K562 (cell line): ENCODE results near the gene ARHGEF17. TPM values are rescaled to one million over a fixed set of nuclear protein-coding genes. Genes with fewer than 3 reads are reported as not detected.

ENCODE experiments used
- BHLHE40 ChIP-seq: IDR thresholded peaks from 2 replicates; pipeline ENCODE4 v1.6.1; 2011; ENCODE audit warnings: low read length, improper control_type of control experiment
- COPS2 ChIP-seq: fragments of 450-650 bp; conservative IDR thresholded peaks from 2 replicates; pipeline ENCODE4 v1.6.1; 2016; ENCODE audit warnings: mild to moderate bottlenecking, moderate library complexity
- FIP1L1 ChIP-seq: fragments of 200-400 bp; formaldehyde crosslinking; IDR thresholded peaks from 2 replicates; pipeline ENCODE4 v1.6.1; 2018; ENCODE audit warnings: mild to moderate bottlenecking, low read depth, low read length; ENCODE audit not compliant: poor library complexity, severe bottlenecking
- MAZ ChIP-seq, 2 experiments: fragments of 450-650 bp in 1 of 2; sonication (generic) in 1 of 2; formaldehyde crosslinking; IDR thresholded peaks in 1 of 2; conservative IDR thresholded peaks in 1 of 2; 2 replicates each; pipeline versions ENCODE4 v1.4.0 to v1.5.0; 2020; ENCODE audit warnings: mild to moderate bottlenecking in 1 of 2, missing genetic modification reagents in 1 of 2
- ZNF444 ChIP-seq: fragments of 250-450 bp; sonication (Bioruptor Pico); IDR thresholded peaks from 2 replicates; pipeline ENCODE4 v1.4.0; 2020; ENCODE audit warnings: mild to moderate bottlenecking, moderate library complexity
- polyA plus RNA-seq, 8 experiments: library from polyadenylated mRNA; depleted of rRNA in 4 of 8; stranded (reverse) in 5 of 8; unstranded in 3 of 8; fragments of >200 nt; fragmentation: Nextera tagmentation in 2 of 8; fragmentation: Illumina TruSeq in 1 of 8; extraction: Ambion mirVana in 2 of 8; extraction: Trizol in 1 of 8; gene quantifications; 2 replicates each; pipeline versions ENCODE4 v1.2.1 to v1.2.3, GENCODE V29; 2011 to 2014; ENCODE audit warnings: inconsistent platforms in 1 of 8, missing spikeins in 1 of 8
- total RNA-seq, 7 experiments: library from RNA; depleted of rRNA in 6 of 7; stranded (reverse); fragments of >200 nt in 6 of 7; fragmentation: Illumina TruSeq in 2 of 7; extraction: Trizol in 2 of 7; gene quantifications; 2 replicates each; pipeline versions ENCODE4 v1.2.1 to v1.2.3, GENCODE V29; 2011 to 2021; ENCODE audit warnings: low replicate concordance in 1 of 7
- TF ChIP-seq, protein P1 (sequence below): conservative IDR thresholded peaks from 2 replicates; pipeline ENCODE4 v1.6.1; 2011; ENCODE audit warnings: low read depth, mild to moderate bottlenecking, low read length; ENCODE audit not compliant: control insufficient read depth
- TF ChIP-seq, protein P2 (sequence below): fragments of 250-450 bp; sonication (Bioruptor Pico); IDR thresholded peaks from 2 replicates; pipeline ENCODE4 v1.5.0; 2020; ENCODE audit warnings: mild to moderate bottlenecking, borderline replicate concordance
- TF ChIP-seq, protein P3 (sequence below): sonication (generic); formaldehyde crosslinking; IDR thresholded peaks from 2 replicates; pipeline ENCODE4 v1.8.0; 2022; ENCODE audit warnings: missing genetic modification reagents, mild to moderate bottlenecking, borderline replicate concordance
- TF ChIP-seq, protein P4 (sequence below): fragments of 150-350 bp; conservative IDR thresholded peaks from 2 replicates; pipeline ENCODE4 v1.6.1; 2014; ENCODE audit warnings: low read length
- TF ChIP-seq, protein P5 (sequence below): fragments of 250-450 bp; sonication (Bioruptor Pico); IDR thresholded peaks from 2 replicates; pipeline ENCODE4 v1.4.0; 2020; ENCODE audit warnings: mild to moderate bottlenecking

ARHGEF17 gene
- total and polyA plus RNA-seq, 9 of the 15 experiments (the other 6 are each of a cell fraction or from before 2014, with no cell fraction given), result 0.04 to 0.68 (median 0.10) TPM; not detected in 2

DNA sequence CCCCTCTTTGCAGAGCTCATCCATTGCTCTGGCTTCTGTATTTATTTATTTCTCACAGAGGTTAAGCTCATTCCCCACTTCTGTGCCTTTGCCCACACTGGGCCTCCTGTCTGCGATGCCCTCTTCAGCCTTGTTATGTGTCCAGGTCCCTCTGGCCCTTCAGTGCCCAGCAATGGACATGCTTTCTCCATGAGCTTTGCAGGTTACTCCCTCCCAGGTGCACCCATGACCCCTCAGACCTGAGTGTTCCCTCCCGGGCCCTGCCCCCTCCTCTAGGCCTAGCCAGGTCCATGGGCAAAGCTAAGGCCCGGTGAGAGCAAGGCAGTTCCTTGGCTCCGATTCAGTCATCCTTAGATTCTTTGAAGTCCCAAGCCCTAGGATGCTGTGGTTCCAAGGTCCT lies 17.5 kb upstream of the ARHGEF17 start (continued):
- TF ChIP-seq, protein P1, sequence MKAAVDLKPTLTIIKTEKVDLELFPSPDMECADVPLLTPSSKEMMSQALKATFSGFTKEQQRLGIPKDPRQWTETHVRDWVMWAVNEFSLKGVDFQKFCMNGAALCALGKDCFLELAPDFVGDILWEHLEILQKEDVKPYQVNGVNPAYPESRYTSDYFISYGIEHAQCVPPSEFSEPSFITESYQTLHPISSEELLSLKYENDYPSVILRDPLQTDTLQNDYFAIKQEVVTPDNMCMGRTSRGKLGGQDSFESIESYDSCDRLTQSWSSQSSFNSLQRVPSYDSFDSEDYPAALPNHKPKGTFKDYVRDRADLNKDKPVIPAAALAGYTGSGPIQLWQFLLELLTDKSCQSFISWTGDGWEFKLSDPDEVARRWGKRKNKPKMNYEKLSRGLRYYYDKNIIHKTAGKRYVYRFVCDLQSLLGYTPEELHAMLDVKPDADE, result no peak
- TF ChIP-seq MAZ (CRISPR knock-in tag; conservative IDR thresholded peaks at IDR 0.05 in 1 of 2, IDR thresholded peaks at IDR 0.05 in 1 of 2), result no peak
- TF ChIP-seq BHLHE40, result no peak
- TF ChIP-seq ZNF444 (CRISPR knock-in tag), result no peak
- no peak for TF ChIP-seq COPS2
- TF ChIP-seq, protein P2, sequence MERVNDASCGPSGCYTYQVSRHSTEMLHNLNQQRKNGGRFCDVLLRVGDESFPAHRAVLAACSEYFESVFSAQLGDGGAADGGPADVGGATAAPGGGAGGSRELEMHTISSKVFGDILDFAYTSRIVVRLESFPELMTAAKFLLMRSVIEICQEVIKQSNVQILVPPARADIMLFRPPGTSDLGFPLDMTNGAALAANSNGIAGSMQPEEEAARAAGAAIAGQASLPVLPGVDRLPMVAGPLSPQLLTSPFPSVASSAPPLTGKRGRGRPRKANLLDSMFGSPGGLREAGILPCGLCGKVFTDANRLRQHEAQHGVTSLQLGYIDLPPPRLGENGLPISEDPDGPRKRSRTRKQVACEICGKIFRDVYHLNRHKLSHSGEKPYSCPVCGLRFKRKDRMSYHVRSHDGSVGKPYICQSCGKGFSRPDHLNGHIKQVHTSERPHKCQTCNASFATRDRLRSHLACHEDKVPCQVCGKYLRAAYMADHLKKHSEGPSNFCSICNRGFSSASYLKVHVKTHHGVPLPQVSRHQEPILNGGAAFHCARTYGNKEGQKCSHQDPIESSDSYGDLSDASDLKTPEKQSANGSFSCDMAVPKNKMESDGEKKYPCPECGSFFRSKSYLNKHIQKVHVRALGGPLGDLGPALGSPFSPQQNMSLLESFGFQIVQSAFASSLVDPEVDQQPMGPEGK, result no peak
- TF ChIP-seq, protein P3, sequence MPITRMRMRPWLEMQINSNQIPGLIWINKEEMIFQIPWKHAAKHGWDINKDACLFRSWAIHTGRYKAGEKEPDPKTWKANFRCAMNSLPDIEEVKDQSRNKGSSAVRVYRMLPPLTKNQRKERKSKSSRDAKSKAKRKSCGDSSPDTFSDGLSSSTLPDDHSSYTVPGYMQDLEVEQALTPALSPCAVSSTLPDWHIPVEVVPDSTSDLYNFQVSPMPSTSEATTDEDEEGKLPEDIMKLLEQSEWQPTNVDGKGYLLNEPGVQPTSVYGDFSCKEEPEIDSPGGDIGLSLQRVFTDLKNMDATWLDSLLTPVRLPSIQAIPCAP (CRISPR knock-in tag), result no peak
- TF ChIP-seq, protein P4, sequence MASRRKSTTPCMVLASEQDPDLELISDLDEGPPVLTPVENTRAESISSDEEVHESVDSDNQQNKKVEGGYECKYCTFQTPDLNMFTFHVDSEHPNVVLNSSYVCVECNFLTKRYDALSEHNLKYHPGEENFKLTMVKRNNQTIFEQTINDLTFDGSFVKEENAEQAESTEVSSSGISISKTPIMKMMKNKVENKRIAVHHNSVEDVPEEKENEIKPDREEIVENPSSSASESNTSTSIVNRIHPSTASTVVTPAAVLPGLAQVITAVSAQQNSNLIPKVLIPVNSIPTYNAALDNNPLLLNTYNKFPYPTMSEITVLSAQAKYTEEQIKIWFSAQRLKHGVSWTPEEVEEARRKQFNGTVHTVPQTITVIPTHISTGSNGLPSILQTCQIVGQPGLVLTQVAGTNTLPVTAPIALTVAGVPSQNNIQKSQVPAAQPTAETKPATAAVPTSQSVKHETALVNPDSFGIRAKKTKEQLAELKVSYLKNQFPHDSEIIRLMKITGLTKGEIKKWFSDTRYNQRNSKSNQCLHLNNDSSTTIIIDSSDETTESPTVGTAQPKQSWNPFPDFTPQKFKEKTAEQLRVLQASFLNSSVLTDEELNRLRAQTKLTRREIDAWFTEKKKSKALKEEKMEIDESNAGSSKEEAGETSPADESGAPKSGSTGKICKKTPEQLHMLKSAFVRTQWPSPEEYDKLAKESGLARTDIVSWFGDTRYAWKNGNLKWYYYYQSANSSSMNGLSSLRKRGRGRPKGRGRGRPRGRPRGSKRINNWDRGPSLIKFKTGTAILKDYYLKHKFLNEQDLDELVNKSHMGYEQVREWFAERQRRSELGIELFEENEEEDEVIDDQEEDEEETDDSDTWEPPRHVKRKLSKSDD, result no peak
- no peak for TF ChIP-seq FIP1L1
- TF ChIP-seq, protein P5, sequence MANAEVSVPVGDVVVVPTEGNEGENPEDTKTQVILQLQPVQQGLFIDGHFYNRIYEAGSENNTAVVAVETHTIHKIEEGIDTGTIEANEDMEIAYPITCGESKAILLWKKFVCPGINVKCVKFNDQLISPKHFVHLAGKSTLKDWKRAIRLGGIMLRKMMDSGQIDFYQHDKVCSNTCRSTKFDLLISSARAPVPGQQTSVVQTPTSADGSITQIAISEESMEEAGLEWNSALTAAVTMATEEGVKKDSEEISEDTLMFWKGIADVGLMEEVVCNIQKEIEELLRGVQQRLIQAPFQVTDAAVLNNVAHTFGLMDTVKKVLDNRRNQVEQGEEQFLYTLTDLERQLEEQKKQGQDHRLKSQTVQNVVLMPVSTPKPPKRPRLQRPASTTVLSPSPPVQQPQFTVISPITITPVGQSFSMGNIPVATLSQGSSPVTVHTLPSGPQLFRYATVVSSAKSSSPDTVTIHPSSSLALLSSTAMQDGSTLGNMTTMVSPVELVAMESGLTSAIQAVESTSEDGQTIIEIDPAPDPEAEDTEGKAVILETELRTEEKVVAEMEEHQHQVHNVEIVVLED (CRISPR knock-in tag), result no peak
